CD14-positive monocyte (primary cell): ENCODE results near the gene ATP6V0A1. TPM values are rescaled to one million over a fixed set of nuclear protein-coding genes. Genes with fewer than 3 reads are reported as not detected.

Experiments
- DNase-seq, 3 donors: peaks; one replicate each; pipeline ENCODE4 v3.0.0-alpha.2; 2011 to 2022
- H2AFZ ChIP-seq: 2 replicates; pipeline ENCODE4 v1.6.0; 2012; ENCODE audit warnings: mild to moderate bottlenecking, low read depth, low read length, inconsistent platforms; ENCODE audit not compliant: insufficient read depth, poor library complexity, severe bottlenecking
- H3K27ac ChIP-seq, 2 donors: 1 replicate in 1 of 2; 2 replicates in 1 of 2; pipeline ENCODE4 v1.5.1; 2012 to 2013; ENCODE audit warnings: low read length in 2 of 2, control low read depth in 1 of 2, inconsistent platforms in 1 of 2, low read depth in 1 of 2, mild to moderate bottlenecking in 1 of 2
- H3K27me3 ChIP-seq, 2 donors: one replicate each; pipeline versions ENCODE4 v1.6.0 to v1.6.1; 2011 to 2013; ENCODE audit warnings: low read length in 2 of 2; ENCODE audit not compliant: control insufficient read depth in 2 of 2, insufficient read depth in 2 of 2
- H3K36me3 ChIP-seq, 2 donors: replicated peaks in 1 of 2; 1 replicate in 1 of 2; 2 replicates in 1 of 2; pipeline versions ENCODE4 v1.5.1 to v1.6.1; 2012 to 2013; ENCODE audit warnings: low read length in 2 of 2, control low read depth in 1 of 2, inconsistent platforms in 1 of 2, mild to moderate bottlenecking in 1 of 2; ENCODE audit not compliant: insufficient read depth in 2 of 2, control insufficient read depth in 1 of 2
- H3K4me1 ChIP-seq, 2 donors: 1 replicate in 1 of 2; 2 replicates in 1 of 2; pipeline versions ENCODE4 v1.5.1 to v1.6.1; 2012 to 2013; ENCODE audit warnings: low read length in 2 of 2, control low read depth in 1 of 2, inconsistent platforms in 1 of 2, mild to moderate bottlenecking in 1 of 2, moderate library complexity in 1 of 2; ENCODE audit not compliant: insufficient read depth in 2 of 2, control insufficient read depth in 1 of 2
- H3K4me2 ChIP-seq: replicated peaks from 2 replicates; pipeline ENCODE3; 2012; ENCODE audit warnings: low read length, moderate library complexity, mild to moderate bottlenecking; ENCODE audit not compliant: poor library complexity, severe bottlenecking; ENCODE audit errors: extremely low read depth
- H3K4me3 ChIP-seq, 3 experiments: fragments of 200-600 bp in 1 of 3; sonication (generic) in 1 of 3; replicated peaks in 1 of 3; 1 replicate in 2 of 3; 2 replicates in 1 of 3; pipeline ENCODE4 v1.5.1; 2011 to 2013; ENCODE audit warnings: low read length in 3 of 3, mild to moderate bottlenecking in 3 of 3, control low read depth in 2 of 3, low read depth in 2 of 3, inconsistent platforms in 1 of 3, moderate library complexity in 1 of 3
- H3K79me2 ChIP-seq: 2 replicates; pipeline ENCODE4 v1.6.0; 2012; ENCODE audit warnings: mild to moderate bottlenecking, control low read depth, inconsistent platforms, low read length, moderate library complexity; ENCODE audit not compliant: insufficient read depth
- H3K9ac ChIP-seq: 2 replicates; pipeline ENCODE4 v1.6.0; 2017; ENCODE audit warnings: low read length, mild to moderate bottlenecking; ENCODE audit not compliant: insufficient read depth, poor library complexity, severe bottlenecking
- H3K9me3 ChIP-seq, 2 donors: replicated peaks in 1 of 2; 1 replicate in 1 of 2; 2 replicates in 1 of 2; pipeline versions ENCODE4 v1.5.1 to v1.6.1; 2012 to 2013; ENCODE audit warnings: low read length in 2 of 2, control low read depth in 1 of 2; ENCODE audit not compliant: control insufficient read depth in 1 of 2, insufficient read depth in 1 of 2
- H4K20me1 ChIP-seq: 2 replicates; pipeline ENCODE4 v1.6.0; 2012; ENCODE audit warnings: mild to moderate bottlenecking, low read length, control low read depth, moderate library complexity; ENCODE audit not compliant: insufficient read depth
- H3K27ac Mint-ChIP-seq, 7 donors: one replicate each; pipeline ENCODE4 v1.8.0; 2020; ENCODE audit warnings: mild to moderate bottlenecking in 7 of 7, mixed read lengths in 7 of 7, moderate library complexity in 6 of 7, inconsistent platforms in 2 of 7
- H3K27me3 Mint-ChIP-seq, 3 donors: one replicate each; pipeline ENCODE4 v1.8.0; 2021 to 2022; ENCODE audit warnings: low read depth in 3 of 3, mild to moderate bottlenecking in 3 of 3, mixed read lengths in 3 of 3, moderate library complexity in 3 of 3, inconsistent platforms in 1 of 3
- H3K36me3 Mint-ChIP-seq, 2 donors: one replicate each; pipeline ENCODE4 v1.8.0; 2020; ENCODE audit warnings: mixed read lengths in 2 of 2, inconsistent platforms in 1 of 2, mild to moderate bottlenecking in 1 of 2
- H3K4me1 Mint-ChIP-seq: one replicate; pipeline ENCODE4 v1.8.0; 2020; ENCODE audit warnings: mild to moderate bottlenecking, mixed read lengths
- H3K4me3 Mint-ChIP-seq, 2 donors: one replicate each; pipeline ENCODE4 v1.8.0; 2020; ENCODE audit warnings: mild to moderate bottlenecking in 2 of 2, mixed read lengths in 2 of 2, moderate library complexity in 1 of 2
- H3K9me3 Mint-ChIP-seq, 7 donors: one replicate each; pipeline ENCODE4 v1.8.0; 2020 to 2022; ENCODE audit warnings: mixed read lengths in 7 of 7, mild to moderate bottlenecking in 6 of 7, moderate library complexity in 6 of 7, inconsistent platforms in 2 of 7
- CTCF ChIP-seq: fragments of 200-600 bp; IDR thresholded peaks from one replicate; pipeline ENCODE4 v1.8.0; 2022; ENCODE audit warnings: antibody characterized with exemption, mild to moderate bottlenecking
- WGBS: methylation state at CpG from one replicate; pipeline ENCODE4 v1.1.5; 2013; ENCODE audit warnings: missing lambda C conversion rate; ENCODE audit not compliant: insufficient coverage; 5-methylcytosine and 5-hydroxymethylcytosine counted together
- intact Hi-C, 2 donors: fragments of 100-400 bp; cut with micrococcal nuclease; formaldehyde crosslinking; loops; one replicate each; pipeline versions ENCODE4 v1.15.0 to v1.15.1; 2023
- polyA plus RNA-seq, 3 donors: library from polyadenylated mRNA; depleted of rRNA in 1 of 3; unstranded in 2 of 3; stranded (reverse) in 1 of 3; fragments of 300-500 nt in 2 of 3; fragments of >200 nt in 1 of 3; fragmentation: Illumina TruSeq in 2 of 3; gene quantifications; 1 replicate in 2 of 3; 2 replicates in 1 of 3; pipeline ENCODE4 v1.2.3, GENCODE V29; 2012 to 2021

Gene ATP6V0A1
- polyA plus RNA-seq, 3 donors, result 36.1 to 126 (median 55.1) TPM

- no peak for TF ChIP-seq CTCF
- Histone ChIP-seq H3K4me2 (no peak overlapping the region), H3K36me3 (peaks cover 87 to 99% of the 10 kb centered on the region in 2 donors), H3K79me2 (no peaks in the 10 kb centered on the region), H3K9me3 (no peaks in the 10 kb centered on the region), H4K20me1 (peaks cover 14% of the 10 kb centered on the region), H3K9ac (no peak overlapping the region), H3K27me3 (no peaks in the 10 kb centered on the region), H3K4me1 (no peaks in the 10 kb centered on the region), H2AFZ (no peak overlapping the region), H3K4me3 (no peak overlapping the region), H3K27ac (no peak overlapping the region)
- Mint-ChIP-seq H3K36me3 (peaks cover 85 to 100% of the 10 kb centered on the region in 2 donors), H3K9me3 (peaks cover 0 to 1% (median 0%) of the 10 kb centered on the region in 7 donors), H3K4me1 (no peaks in the 10 kb centered on the region), H3K27ac (no peak overlapping the region), H3K4me3 (no peak overlapping the region), H3K27me3 (no peaks in the 10 kb centered on the region)
- WGBS, result no CpG with 5 or more reads among the region's 7 CpGs
- intact Hi-C loops, result no loop called here
- no peak for DNase-seq
Measured at GRCh38 chr17:42484304-42484703, 25.6 kb downstream of the ATP6V0A1 start.

DNA sequence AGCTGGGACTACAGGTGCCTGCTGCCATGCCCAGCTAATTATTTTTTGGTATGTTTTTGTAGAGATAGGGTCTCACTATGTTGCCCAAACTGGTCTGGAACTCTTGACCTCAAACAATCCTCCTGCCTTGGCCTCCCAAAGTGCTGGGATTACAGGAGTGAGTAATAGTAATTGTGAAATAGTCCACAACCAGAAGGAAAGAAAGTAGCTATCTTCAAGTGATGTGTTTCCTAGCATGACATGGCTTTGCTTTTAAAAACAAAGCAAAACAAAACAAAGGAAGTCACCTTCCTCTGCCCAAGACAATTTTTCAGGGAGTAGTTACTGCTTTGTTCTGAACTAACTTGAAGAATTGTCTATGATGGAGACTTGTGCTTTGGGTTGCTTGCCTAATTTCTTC lies 27.0 kb downstream of the ATP6V0A1 start:
- intact Hi-C loops, result no loop called here
- peaks cover 0 to 1% (median 0%) of the 10 kb centered on the region in 7 donors for H3K9me3 Mint-ChIP-seq

More for the DNA sequence above, 27.0 kb downstream of the ATP6V0A1 start:
- no peak overlapping the region for H3K27ac Mint-ChIP-seq
- Histone ChIP-seq H3K4me2 (no peak overlapping the region), H3K79me2 (no peaks in the 10 kb centered on the region), H3K27ac (no peak overlapping the region), H3K9me3 (no peaks in the 10 kb centered on the region), H4K20me1 (peaks cover 14% of the 10 kb centered on the region), H3K36me3 (peaks cover 87 to 99% of the 10 kb centered on the region in 2 donors), H3K4me3 (no peak overlapping the region), H3K27me3 (no peaks in the 10 kb centered on the region), H3K4me1 (no peaks in the 10 kb centered on the region), H2AFZ (no peak overlapping the region), H3K9ac (no peak overlapping the region)
- no peaks in the 10 kb centered on the region for H3K27me3 Mint-ChIP-seq
- TF ChIP-seq CTCF, result no peak
- no peak overlapping the region for H3K4me3 Mint-ChIP-seq
- DNase-seq, result no peak
- no peaks in the 10 kb centered on the region for H3K4me1 Mint-ChIP-seq
- peaks cover 84 to 97% of the 10 kb centered on the region in 2 donors for H3K36me3 Mint-ChIP-seq
